ENCODE results near the gene RIT1. TPM values are rescaled to one million over a fixed set of nuclear protein-coding genes. Genes with fewer than 3 reads are reported as not detected.

RIT1 gene
- total and polyA plus RNA-seq, 9 donors: 8.6 to 26.9 (median 21.0) TPM

GRCh38 chr1:155893389-155894142, 17.6 kb downstream of the RIT1 start:
- H3K27ac ChIP-seq: no peak overlapping the region
- no peak overlapping the region for H3K4me3 ChIP-seq
- no peak for TF ChIP-seq EP300 (IDR thresholded peaks at IDR 0.05)
- TF ChIP-seq, protein P1, sequence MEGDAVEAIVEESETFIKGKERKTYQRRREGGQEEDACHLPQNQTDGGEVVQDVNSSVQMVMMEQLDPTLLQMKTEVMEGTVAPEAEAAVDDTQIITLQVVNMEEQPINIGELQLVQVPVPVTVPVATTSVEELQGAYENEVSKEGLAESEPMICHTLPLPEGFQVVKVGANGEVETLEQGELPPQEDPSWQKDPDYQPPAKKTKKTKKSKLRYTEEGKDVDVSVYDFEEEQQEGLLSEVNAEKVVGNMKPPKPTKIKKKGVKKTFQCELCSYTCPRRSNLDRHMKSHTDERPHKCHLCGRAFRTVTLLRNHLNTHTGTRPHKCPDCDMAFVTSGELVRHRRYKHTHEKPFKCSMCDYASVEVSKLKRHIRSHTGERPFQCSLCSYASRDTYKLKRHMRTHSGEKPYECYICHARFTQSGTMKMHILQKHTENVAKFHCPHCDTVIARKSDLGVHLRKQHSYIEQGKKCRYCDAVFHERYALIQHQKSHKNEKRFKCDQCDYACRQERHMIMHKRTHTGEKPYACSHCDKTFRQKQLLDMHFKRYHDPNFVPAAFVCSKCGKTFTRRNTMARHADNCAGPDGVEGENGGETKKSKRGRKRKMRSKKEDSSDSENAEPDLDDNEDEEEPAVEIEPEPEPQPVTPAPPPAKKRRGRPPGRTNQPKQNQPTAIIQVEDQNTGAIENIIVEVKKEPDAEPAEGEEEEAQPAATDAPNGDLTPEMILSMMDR (IDR thresholded peaks at IDR 0.05): no peak
- no peak for TF ChIP-seq POLR2A (IDR thresholded peaks at IDR 0.05)
- H3K9me3 ChIP-seq: no peaks in the 10 kb centered on the region
- H3K4me1 ChIP-seq (ENCODE audit: insufficient read depth): no peaks in the 10 kb centered on the region
- intact Hi-C loops (cut with DNase I): no loop called here
- no peak for DNase-seq
- H3K27me3 ChIP-seq: no peaks in the 10 kb centered on the region
- 53 to 69% (median 61%) methylated on average over 10 of the region's 10 CpGs for WGBS, 3 donors
- H3K36me3 ChIP-seq: no peaks in the 10 kb centered on the region

DNA sequence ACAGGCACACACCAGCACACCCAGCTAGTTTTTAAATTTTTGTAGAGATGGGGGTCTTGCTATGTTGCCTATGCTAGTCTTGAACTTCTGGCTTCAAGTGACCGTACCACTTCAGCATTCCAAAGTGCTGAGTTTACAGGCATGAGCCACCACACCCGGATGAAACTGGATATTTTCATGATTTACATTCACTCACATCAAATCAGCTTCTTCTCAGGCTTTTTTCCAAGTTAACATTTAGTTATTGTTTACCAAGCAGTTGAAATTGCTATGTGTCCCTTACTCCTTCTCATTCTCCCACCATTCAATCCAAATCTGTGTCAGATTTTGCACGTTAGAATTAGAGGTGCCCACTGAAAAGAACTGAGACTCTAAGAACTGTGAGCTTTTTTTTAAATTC, 18.4 kb downstream of the RIT1 start:
- TF ChIP-seq, protein P1 (IDR thresholded peaks at IDR 0.05): no peak
- no peak for TF ChIP-seq EP300 (IDR thresholded peaks at IDR 0.05)
- no peak for TF ChIP-seq POLR2A (IDR thresholded peaks at IDR 0.05)
- Histone ChIP-seq H3K9me3 (no peaks in the 10 kb centered on the region), H3K4me3 (no peak overlapping the region), H3K27ac (no peak overlapping the region), H3K36me3 (no peaks in the 10 kb centered on the region), H3K27me3 (no peaks in the 10 kb centered on the region), H3K4me1 (ENCODE audit: insufficient read depth) (no peaks in the 10 kb centered on the region)
- WGBS, 3 donors: 8 to 14% (median 9%) methylated on average over 3 of the region's 3 CpGs
- intact Hi-C loops (cut with DNase I): no loop called here
- DNase-seq: no peak

DNA sequence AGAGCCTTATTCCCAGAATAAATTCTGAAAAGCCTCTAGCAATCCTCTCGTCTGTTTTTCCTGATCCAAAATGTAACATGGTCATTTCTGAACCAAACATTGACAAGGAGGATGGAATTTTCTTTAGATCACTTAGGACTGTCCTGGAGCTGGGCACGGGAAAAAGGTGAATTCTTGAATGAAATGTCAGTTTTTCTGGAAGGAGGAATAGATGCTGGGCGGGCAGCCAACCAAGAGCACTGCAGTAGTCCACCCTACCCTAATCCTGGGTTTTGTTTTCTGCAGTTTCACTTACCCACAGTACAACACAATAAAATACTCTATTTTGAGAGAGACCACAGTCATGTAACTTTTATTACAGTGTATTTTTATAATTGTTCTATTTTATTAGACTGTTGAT, 20.9 kb downstream of the RIT1 start:
- Histone ChIP-seq H3K36me3 (no peaks in the 10 kb centered on the region), H3K27ac (no peak overlapping the region), H3K27me3 (no peaks in the 10 kb centered on the region), H3K4me1 (ENCODE audit: insufficient read depth) (no peaks in the 10 kb centered on the region), H3K9me3 (no peaks in the 10 kb centered on the region), H3K4me3 (no peak overlapping the region)
- TF ChIP-seq EP300 (IDR thresholded peaks at IDR 0.05): no peak
- no peak for TF ChIP-seq POLR2A (IDR thresholded peaks at IDR 0.05)
- TF ChIP-seq, protein P1 (IDR thresholded peaks at IDR 0.05): no peak
- WGBS, 3 donors: 52 to 71% (median 57%) methylated on average over 3 of the region's 3 CpGs
- DNase-seq: no peak
- intact Hi-C loops (cut with DNase I): no loop called here

- Histone ChIP-seq H3K9me3 (no peaks in the 10 kb centered on the region), H3K4me1 (ENCODE audit: insufficient read depth) (peaks cover 2% of the 10 kb centered on the region), H3K27ac (no peak overlapping the region), H3K36me3 (no peaks in the 10 kb centered on the region), H3K27me3 (no peaks in the 10 kb centered on the region), H3K4me3 (no peak overlapping the region)
- WGBS, 3 donors: 48 to 60% (median 55%) methylated on average over 2 of the region's 2 CpGs
- TF ChIP-seq POLR2A (IDR thresholded peaks at IDR 0.05): no peak
- TF ChIP-seq, protein P1 (IDR thresholded peaks at IDR 0.05): no peak
- TF ChIP-seq EP300 (IDR thresholded peaks at IDR 0.05): no peak
- no peak for DNase-seq
- intact Hi-C loops (cut with DNase I): no loop called here
These were observed 21.6 kb downstream of the RIT1 start for GRCh38 chr1:155889566-155889965.
